Smooth muscle cell (in vitro differentiated cells): ENCODE measurements around the gene HSD17B8. TPM values are rescaled to one million over a fixed set of nuclear protein-coding genes. Genes with fewer than 3 reads are reported as not detected.

Source experiments
- DNase-seq: peaks from one replicate; lab custom pipeline; 2025; ENCODE audit not compliant: unreplicated experiment; lab: John Stamatoyannopoulos, UW
- H2AFZ ChIP-seq: fragments of 200-600 bp; sonication (generic); 2 replicates; pipeline ENCODE4 v1.6.0; 2016; ENCODE audit warnings: antibody characterized with exemption, low read depth, mild to moderate bottlenecking
- H3F3A ChIP-seq: fragments of 200-600 bp; sonication (generic); 2 replicates; pipeline ENCODE4 v1.6.0; 2017; ENCODE audit warnings: antibody characterized with exemption, low read depth
- H3K27ac ChIP-seq: fragments of 200-600 bp; sonication (generic); 2 replicates; pipeline ENCODE4 v1.5.1; 2016; ENCODE audit warnings: low read depth, mild to moderate bottlenecking
- H3K27me3 ChIP-seq: fragments of 200-600 bp; sonication (generic); 2 replicates; pipeline ENCODE4 v1.6.1; 2016; ENCODE audit warnings: low read depth, mild to moderate bottlenecking
- H3K36me3 ChIP-seq: fragments of 200-600 bp; sonication (generic); 2 replicates; pipeline ENCODE4 v1.5.1; 2016; ENCODE audit warnings: low read depth
- H3K4me1 ChIP-seq: fragments of 200-600 bp; sonication (generic); 2 replicates; pipeline ENCODE4 v1.5.1; 2016; ENCODE audit warnings: low read depth
- H3K4me2 ChIP-seq: fragments of 200-600 bp; sonication (generic); 2 replicates; pipeline ENCODE4 v1.6.0; 2016; ENCODE audit warnings: mild to moderate bottlenecking
- H3K4me3 ChIP-seq: fragments of 200-600 bp; sonication (generic); 2 replicates; pipeline ENCODE4 v1.5.1; 2016; ENCODE audit warnings: mild to moderate bottlenecking
- H3K79me2 ChIP-seq: fragments of 200-600 bp; sonication (generic); 2 replicates; pipeline ENCODE4 v1.6.0; 2016; ENCODE audit warnings: low read depth, mild to moderate bottlenecking
- H3K9ac ChIP-seq: fragments of 200-600 bp; sonication (generic); 2 replicates; pipeline ENCODE4 v1.6.0; 2016; ENCODE audit warnings: low read depth
- H3K9me3 ChIP-seq: fragments of 200-600 bp; sonication (generic); replicated peaks from 2 replicates; pipeline ENCODE4 v1.5.1; 2016; ENCODE audit warnings: low read depth
- H4K20me1 ChIP-seq: fragments of 200-600 bp; sonication (generic); 2 replicates; pipeline ENCODE4 v1.6.0; 2016; ENCODE audit warnings: low read depth
- WGBS: methylation state at CpG from one replicate; pipeline ENCODE4 v1.1.7; 2016; ENCODE audit warnings: low lambda C conversion rate; 5-methylcytosine and 5-hydroxymethylcytosine counted together
- polyA plus RNA-seq: library from polyadenylated mRNA; unstranded; fragments of >200 nt; fragmentation: Nextera tagmentation; extraction: Ambion mirVana; gene quantifications from 2 replicates; pipeline ENCODE4 v1.2.1, GENCODE V29; 2016
- total RNA-seq: library from RNA; depleted of rRNA; stranded (reverse); fragments of >200 nt; gene quantifications from 2 replicates; pipeline ENCODE4 v1.2.3, GENCODE V29; 2014
- TF ChIP-seq, protein P1 (sequence below): fragments of 200-600 bp; sonication (generic); IDR thresholded peaks from 2 replicates; pipeline ENCODE4 v1.5.1; 2017; ENCODE audit warnings: borderline replicate concordance, mild to moderate bottlenecking, antibody characterized with exemption; ENCODE audit not compliant: insufficient read depth, poor library complexity, severe bottlenecking

The HSD17B8 gene
- total and polyA plus RNA-seq, 2 experiments from 2014 or later, result 3.7 to 4.9 TPM

DNA sequence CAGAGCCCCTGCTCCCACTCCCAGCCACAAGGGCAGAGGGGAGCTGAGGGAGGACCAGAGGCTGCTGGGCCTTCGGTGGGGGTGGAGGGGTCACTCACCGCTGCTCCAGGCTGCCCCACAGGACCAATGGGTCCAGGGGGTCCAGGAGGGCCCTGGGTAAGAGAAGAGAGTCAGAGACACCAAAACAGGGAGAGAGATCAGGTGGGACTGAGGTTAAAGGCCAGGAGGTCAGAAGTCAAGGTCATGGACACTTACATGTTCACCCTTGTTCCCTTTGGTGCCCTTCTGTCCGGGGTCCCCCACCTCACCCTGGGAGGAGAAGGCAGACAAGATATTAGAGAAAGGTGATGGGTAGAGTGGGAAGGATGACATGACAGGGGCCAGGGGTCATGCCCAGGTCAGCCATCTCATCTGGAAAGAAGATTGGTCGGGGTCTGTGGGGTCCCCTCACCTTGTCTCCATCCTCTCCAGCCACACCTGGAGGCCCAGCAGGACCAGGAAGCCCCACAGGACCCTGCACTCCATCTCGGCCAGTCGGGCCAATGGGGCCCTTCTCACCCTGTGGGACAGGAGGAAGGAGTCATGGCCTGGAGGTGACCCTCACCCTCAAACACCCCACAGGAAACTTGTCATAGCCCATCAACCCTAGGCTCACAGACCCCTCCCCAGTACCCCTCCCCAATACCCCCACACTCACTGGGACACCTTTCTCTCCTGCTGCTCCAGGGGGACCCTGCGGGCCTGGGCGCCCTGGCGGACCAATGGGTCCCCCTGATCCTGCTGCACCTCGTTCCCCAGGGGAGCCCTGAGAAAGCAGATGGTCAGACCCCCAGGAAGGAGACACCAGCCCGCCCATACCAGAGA is 33.2 kb upstream of the HSD17B8 start:
- Histone ChIP-seq H4K20me1 (no peaks in the 10 kb centered on the region), H3K4me2 (no peak overlapping the region), H3K79me2 (no peaks in the 10 kb centered on the region), H3K4me3 (no peak overlapping the region), H3K27ac (no peak overlapping the region), H3K27me3 (no peaks in the 10 kb centered on the region), H3K4me1 (no peaks in the 10 kb centered on the region), H3F3A (no peaks in the 10 kb centered on the region), H3K9me3 (no peaks in the 10 kb centered on the region), H3K36me3 (no peaks in the 10 kb centered on the region), H3K9ac (no peak overlapping the region), H2AFZ (no peak overlapping the region)
- WGBS, result 79% methylated on average over 9 of the region's 11 CpGs
- DNase-seq, result no peak
- TF ChIP-seq, protein P1, sequence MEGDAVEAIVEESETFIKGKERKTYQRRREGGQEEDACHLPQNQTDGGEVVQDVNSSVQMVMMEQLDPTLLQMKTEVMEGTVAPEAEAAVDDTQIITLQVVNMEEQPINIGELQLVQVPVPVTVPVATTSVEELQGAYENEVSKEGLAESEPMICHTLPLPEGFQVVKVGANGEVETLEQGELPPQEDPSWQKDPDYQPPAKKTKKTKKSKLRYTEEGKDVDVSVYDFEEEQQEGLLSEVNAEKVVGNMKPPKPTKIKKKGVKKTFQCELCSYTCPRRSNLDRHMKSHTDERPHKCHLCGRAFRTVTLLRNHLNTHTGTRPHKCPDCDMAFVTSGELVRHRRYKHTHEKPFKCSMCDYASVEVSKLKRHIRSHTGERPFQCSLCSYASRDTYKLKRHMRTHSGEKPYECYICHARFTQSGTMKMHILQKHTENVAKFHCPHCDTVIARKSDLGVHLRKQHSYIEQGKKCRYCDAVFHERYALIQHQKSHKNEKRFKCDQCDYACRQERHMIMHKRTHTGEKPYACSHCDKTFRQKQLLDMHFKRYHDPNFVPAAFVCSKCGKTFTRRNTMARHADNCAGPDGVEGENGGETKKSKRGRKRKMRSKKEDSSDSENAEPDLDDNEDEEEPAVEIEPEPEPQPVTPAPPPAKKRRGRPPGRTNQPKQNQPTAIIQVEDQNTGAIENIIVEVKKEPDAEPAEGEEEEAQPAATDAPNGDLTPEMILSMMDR, result no peak

DNA sequence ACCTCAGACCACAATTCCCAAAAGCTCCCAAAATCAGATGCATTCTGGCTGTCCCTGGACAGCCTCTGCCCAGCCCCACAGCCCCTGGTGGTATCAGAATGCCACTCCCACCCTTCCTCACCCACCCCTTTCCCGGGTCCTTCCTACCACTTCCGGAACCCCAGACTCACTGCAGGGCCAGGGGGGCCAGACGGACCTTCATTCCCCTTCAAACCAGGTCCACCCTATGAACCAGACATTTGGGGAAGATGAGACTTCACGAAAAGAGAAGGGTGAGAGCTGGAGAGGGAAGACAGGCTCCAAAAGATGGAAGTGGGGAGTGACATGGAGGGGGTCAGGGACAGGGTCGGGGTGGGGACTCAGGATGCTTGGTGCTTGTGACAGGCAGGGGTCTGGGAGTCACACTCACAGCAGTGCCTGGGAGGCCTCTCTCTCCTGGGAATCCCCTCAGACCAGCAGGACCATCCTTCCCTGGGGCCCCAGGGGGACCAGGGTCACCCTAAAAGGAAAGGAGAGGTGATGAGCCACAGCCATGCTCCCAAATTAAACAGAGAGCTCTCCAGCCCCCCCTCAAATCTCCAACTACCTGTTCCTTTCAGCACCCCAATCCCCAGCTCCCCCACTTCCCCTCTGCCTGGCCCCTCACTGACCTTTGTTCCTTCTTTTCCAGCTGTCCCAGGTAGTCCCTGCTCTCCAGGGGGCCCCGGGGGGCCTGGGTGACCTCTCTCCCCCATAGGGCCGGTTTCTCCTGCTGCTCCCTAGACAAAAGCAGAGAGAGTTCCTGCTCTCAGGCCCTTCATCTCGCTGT is 32.4 kb upstream of the HSD17B8 start:
- Histone ChIP-seq H2AFZ (no peak overlapping the region), H3K4me2 (no peak overlapping the region), H3K4me1 (no peaks in the 10 kb centered on the region), H3K9ac (no peak overlapping the region), H3K36me3 (no peaks in the 10 kb centered on the region), H4K20me1 (no peaks in the 10 kb centered on the region), H3F3A (no peaks in the 10 kb centered on the region), H3K27me3 (no peaks in the 10 kb centered on the region), H3K4me3 (no peak overlapping the region), H3K79me2 (no peaks in the 10 kb centered on the region), H3K27ac (no peak overlapping the region), H3K9me3 (no peaks in the 10 kb centered on the region)
- WGBS, result 71% methylated on average over 8 of the region's 8 CpGs
- TF ChIP-seq, protein P1, result no peak
- no peak for DNase-seq

DNA sequence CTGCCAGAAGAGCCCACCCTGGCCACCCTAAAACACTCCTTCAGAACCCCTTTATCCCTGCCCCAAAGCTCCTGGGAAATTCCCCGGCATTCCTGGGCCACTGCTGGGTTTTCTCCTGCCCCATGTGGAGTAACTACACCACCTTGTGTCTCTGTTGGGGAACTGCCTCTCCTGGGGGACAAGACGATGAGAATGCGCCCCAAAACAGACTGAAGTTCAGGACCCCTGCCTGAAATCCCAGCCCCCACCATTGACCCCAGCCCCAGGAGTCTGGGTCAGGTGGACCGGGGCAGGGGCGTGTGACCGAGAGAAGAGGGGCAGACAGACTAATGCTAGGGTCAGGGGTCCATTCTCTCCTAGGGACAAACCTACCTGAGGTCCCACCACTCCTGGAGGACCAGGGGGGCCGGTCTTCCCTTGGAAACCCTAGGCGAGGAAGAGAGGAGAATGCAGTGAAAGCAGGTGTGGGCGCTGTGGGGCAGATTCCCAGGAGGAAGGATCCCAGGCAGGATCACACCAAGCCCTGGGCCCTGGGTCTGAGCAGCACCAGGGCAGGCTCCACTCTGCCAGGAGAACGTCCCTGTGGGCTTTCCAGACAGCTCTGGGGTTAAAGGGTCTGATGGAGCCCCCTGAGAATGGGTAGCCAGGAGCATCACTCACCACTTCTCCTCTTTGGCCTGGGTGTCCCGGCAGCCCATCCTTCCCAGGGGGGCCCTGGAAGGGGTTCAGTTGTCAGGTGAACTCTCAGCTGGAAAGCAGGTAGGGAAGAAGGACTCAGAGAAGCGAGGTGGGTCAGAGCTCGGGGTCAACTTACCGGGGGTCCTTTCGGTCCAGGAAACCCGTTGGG is 31.5 kb upstream of the HSD17B8 start:
- H3K27ac ChIP-seq, result no peak overlapping the region
- no peaks in the 10 kb centered on the region for H4K20me1 ChIP-seq
- 70% methylated on average over 16 of the region's 16 CpGs for WGBS
- H2AFZ ChIP-seq, result no peak overlapping the region
- no peaks in the 10 kb centered on the region for H3K36me3 ChIP-seq
- no peak for DNase-seq
- H3K9me3 ChIP-seq, result no peaks in the 10 kb centered on the region
- H3K4me2 ChIP-seq, result no peak overlapping the region
- no peaks in the 10 kb centered on the region for H3K4me1 ChIP-seq
- no peak overlapping the region for H3K4me3 ChIP-seq
- H3K27me3 ChIP-seq, result no peaks in the 10 kb centered on the region
- H3F3A ChIP-seq, result no peaks in the 10 kb centered on the region
- H3K9ac ChIP-seq, result no peak overlapping the region
- H3K79me2 ChIP-seq, result no peaks in the 10 kb centered on the region
- TF ChIP-seq, protein P1, result peak; percentile 52
